HG02852 (cell line): ENCODE results near the gene FDXR.

Experiments
- ATAC-seq: cut with Tn5 transposase; IDR thresholded peaks from one replicate; pipeline ENCODE4 v1.9.1; 2021; ENCODE audit warnings: mild to moderate bottlenecking, moderate library complexity; ENCODE audit not compliant: unreplicated experiment

Gene FDXR

GRCh38 chr17:74815550-74816370 lies 57.0 kb downstream of the FDXR start:
- ATAC-seq, result no peak

- no peak for ATAC-seq
Observed at GRCh38 chr17:74815067-74815466, 57.7 kb downstream of the FDXR start.

- ATAC-seq, result no peak
Observed at GRCh38 chr17:74814453-74814852, 58.3 kb downstream of the FDXR start.
